Memory B cell (primary cell): ENCODE data around the gene PHF21A.

Experiments
- ATAC-seq: fragments of 150-1000 bp; cut with Tn5 transposase; 2 replicates; pipeline ENCODE4 v1.10.0; 2021; ENCODE audit warnings: low read depth, mild to moderate bottlenecking, moderate library complexity
- DNase-seq, 2 donors: peaks; one replicate each; pipeline ENCODE4 v3.0.0; 2022; ENCODE audit warnings: low spot score in 2 of 2
- H3K27ac Mint-ChIP-seq: one replicate; pipeline ENCODE4 v1.8.0; 2022; ENCODE audit warnings: mild to moderate bottlenecking, moderate library complexity, mixed read lengths
- H3K27me3 Mint-ChIP-seq: one replicate; pipeline ENCODE4 v1.8.0; 2022; ENCODE audit warnings: mixed read lengths
- H3K36me3 Mint-ChIP-seq: one replicate; pipeline ENCODE4 v1.8.0; 2022; ENCODE audit warnings: mild to moderate bottlenecking, mixed read lengths
- H3K4me1 Mint-ChIP-seq: one replicate; pipeline ENCODE4 v1.8.0; 2022; ENCODE audit warnings: mixed read lengths
- H3K4me3 Mint-ChIP-seq: one replicate; pipeline ENCODE4 v1.8.0; 2022; ENCODE audit warnings: mild to moderate bottlenecking, moderate library complexity, mixed read lengths
- H3K9me3 Mint-ChIP-seq: one replicate; pipeline ENCODE4 v1.8.0; 2022; ENCODE audit warnings: mixed read lengths

PHF21A gene

DNA sequence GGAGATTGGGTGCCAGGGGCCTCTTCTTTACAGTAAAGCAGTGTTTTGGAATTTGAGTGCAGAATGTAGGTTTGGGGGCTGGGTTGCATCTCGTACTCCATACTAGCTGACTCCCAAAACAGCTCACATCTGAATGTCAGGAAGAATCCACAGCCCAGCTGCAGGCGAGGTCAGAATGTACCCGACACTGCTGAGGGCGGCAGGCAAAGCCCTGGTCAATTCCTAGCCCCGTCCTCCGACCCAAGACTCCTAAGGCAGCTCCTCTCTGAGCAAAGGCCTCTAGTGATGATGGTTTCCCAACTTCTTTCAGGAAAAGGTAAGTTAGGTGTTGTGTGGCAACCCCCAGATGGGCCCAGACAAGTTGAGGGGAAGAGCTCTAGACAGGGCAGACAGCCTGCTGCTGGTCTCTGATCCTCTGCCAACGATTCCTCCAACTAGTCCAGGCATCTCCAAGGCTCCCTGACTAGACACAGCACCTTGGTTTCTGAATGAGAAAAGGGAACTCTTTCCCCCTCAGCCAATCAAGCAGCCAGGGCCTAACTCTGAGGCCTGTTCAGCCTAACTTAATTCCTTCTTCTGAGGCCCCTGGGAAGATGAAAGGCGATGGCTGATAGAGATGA is 190.2 kb downstream of the PHF21A start:
- Mint-ChIP-seq H3K4me3 (peak overlapping the region; percentile 86), H3K9me3 (no peaks in the 10 kb centered on the region), H3K36me3 (peaks cover 12% of the 10 kb centered on the region)

DNA sequence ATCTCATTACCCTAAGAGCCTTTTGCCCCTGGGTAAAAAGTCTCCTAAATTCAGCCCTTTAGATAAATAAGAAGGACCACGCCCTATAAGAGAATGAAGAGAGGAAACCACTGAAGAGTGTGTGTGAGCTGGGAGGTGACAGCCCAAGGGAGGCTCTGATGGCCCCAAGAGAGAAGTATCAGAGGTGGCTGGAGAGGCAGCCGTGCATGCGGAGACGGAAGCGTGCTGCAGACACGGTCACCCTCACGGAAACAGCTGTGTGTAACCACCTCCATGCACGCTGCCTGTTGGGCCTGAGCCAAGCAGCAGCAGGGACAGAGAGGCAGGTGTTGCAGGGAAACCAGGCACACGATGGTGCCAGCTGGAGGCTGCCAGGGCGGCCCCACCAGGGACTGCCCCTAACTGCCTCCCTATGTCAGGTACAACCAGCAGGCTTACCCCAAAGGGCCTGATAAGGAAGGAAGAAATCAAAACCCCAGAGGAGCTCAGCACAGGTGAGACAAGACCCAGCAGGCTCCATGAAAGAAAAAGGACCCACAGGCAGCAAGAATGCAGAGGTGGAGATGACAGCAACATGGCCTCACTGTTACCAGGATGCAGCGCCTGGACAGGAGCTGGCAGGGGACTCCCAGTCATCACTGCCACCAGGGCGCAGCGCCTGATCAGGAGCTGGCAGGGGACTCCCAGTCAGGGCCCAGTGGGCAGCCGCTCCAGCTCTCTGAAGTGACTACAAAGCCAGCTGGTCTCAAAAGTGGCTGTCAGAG is 191.0 kb downstream of the PHF21A start:
- Mint-ChIP-seq H3K9me3 (no peaks in the 10 kb centered on the region), H3K27ac (peak overlapping the region; percentile 95), H3K4me3 (peak overlapping the region; percentile 86), H3K27me3 (no peaks in the 10 kb centered on the region), H3K4me1 (peaks cover 54% of the 10 kb centered on the region), H3K36me3 (peaks cover 12% of the 10 kb centered on the region)
- peak; percentile 80 to 84 for DNase-seq
- peak; percentile 88 for ATAC-seq

More for the DNA sequence above, 190.2 kb downstream of the PHF21A start:
- peaks cover 60% of the 10 kb centered on the region for H3K4me1 Mint-ChIP-seq
- DNase-seq, result no peak
- H3K27ac Mint-ChIP-seq, result peak overlapping the region; percentile 95
- ATAC-seq, result no peak
- H3K27me3 Mint-ChIP-seq, result no peaks in the 10 kb centered on the region

DNA sequence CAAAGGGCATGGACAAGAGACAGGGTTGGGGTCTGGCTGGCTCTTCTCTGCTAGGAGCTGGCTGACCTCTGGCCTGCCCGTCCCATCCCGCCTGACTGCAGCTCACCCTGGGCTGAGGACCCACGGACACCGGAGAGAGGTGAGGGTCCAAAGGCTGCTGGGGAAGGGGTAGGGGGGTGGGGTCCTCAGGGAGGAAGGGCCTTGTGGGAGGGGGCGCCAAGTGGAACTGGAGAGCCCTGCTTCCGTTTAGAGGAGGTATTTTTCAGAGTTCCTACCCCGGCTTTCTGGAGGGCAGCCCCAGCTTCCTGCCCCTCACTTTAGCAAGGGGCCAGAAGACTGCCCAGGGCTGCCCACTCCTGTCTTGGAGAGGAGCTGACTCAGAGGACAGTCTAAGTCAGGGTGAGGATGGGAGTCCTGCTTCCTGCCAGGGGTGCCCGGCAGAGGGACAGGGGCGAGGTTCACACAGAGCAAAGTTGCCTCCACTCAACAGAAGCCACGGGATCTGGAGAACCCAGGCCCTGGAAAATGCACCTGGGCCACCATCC is 191.7 kb downstream of the PHF21A start:
- H3K9me3 Mint-ChIP-seq, result no peaks in the 10 kb centered on the region
- no peaks in the 10 kb centered on the region for H3K27me3 Mint-ChIP-seq
- no peak for ATAC-seq
- peak overlapping the region; percentile 95 for H3K27ac Mint-ChIP-seq
- H3K36me3 Mint-ChIP-seq, result peaks cover 15% of the 10 kb centered on the region
- peaks cover 54% of the 10 kb centered on the region for H3K4me1 Mint-ChIP-seq
- H3K4me3 Mint-ChIP-seq, result peak overlapping the region; percentile 86
- DNase-seq, result no peak

DNA sequence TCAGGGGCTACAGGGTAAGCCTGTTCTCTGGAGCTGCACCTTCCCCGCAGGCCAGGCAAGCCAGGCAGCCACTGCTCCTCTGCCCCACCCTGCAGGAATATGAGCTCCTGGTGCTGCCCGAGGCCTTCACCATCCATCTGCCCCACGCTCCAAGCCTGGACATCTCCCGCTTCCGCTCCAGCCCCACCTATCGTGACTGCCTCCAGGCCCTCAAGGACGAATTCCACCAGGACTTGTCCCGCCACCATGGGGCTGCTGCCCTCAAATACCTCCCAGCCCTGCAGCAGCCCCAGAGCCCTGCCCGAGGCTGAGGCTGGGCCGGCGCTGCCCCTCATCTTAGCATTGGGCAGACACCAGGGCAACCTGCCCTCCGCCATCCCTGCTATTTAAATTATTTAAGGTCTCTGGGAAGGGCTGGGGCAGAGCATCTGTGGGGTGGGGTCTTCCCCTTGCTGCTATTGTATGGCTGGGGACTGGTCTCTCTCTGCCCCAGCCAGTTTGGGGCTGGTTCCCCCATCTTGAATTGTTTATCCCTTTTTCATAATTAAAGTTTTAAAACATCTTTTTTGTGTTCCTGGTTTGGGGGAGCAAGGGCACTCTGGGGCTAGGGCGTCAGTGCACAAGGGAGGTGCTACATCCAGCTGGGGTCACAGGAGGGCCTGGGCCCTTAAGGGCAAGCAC is 192.6 kb downstream of the PHF21A start:
- Mint-ChIP-seq H3K4me1 (peaks cover 55% of the 10 kb centered on the region), H3K4me3 (peak overlapping the region; percentile 28), H3K27me3 (no peaks in the 10 kb centered on the region), H3K27ac (peak overlapping the region; percentile 95), H3K36me3 (peaks cover 19% of the 10 kb centered on the region), H3K9me3 (no peaks in the 10 kb centered on the region)
- DNase-seq (no peak), ATAC-seq (no peak)

DNA sequence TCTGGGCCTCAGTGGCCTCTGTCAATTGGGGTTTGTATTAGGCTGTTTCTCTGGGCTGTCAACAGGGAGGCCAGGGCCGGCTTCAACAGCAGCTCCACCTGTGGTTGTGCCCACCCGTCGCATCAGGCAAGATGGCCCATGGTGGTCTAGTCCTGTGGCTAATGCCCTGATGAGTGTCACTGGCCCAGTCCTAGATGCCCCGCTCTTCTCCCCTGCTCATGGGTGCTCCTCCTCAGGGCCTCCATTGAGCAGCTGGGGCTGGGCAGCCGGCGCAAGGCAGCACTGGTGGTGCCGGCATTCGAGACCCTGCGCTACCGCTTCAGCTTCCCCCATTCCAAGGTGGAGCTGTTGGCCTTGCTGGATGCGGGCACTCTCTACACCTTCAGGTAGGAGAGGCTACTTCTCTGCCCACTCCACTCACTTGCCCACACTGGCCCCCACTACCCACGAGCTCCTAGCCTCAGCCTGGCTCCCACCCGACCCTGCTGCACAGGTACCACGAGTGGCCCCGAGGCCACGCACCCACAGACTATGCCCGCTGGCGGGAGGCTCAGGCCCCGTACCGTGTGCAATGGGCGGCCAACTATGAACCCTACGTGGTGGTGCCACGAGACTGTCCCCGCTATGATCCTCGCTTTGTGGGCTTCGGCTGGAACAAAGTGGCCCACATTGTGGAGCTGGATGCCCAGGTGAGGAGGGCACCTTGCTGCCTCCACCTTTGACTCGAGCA is 193.4 kb downstream of the PHF21A start:
- Mint-ChIP-seq H3K4me3 (no peak overlapping the region), H3K36me3 (peaks cover 21% of the 10 kb centered on the region), H3K9me3 (no peaks in the 10 kb centered on the region), H3K27ac (peak overlapping the region; percentile 9), H3K27me3 (no peaks in the 10 kb centered on the region), H3K4me1 (peaks cover 50% of the 10 kb centered on the region)
- ATAC-seq, result no peak
- DNase-seq, result no peak

DNA sequence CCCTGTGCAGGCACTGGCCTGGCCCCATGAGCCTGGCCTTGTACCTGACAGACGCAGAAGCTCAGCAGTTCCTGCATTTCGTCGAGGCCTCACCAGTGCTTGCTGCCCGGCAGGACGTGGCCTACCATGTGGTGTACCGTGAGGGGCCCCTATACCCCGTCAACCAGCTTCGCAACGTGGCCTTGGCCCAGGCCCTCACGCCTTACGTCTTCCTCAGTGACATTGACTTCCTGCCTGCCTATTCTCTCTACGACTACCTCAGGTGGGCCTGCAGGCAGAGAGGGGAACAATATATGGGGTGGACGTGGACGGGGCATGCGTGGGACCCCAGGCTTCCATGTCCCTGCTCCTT is 193.9 kb downstream of the PHF21A start:
- H3K9me3 Mint-ChIP-seq, result no peaks in the 10 kb centered on the region
- peaks cover 47% of the 10 kb centered on the region for H3K4me1 Mint-ChIP-seq
- no peak overlapping the region for H3K4me3 Mint-ChIP-seq
- DNase-seq (no peak), ATAC-seq (no peak)
- no peaks in the 10 kb centered on the region for H3K27me3 Mint-ChIP-seq
- H3K36me3 Mint-ChIP-seq, result peaks cover 21% of the 10 kb centered on the region
- peak overlapping the region; percentile 9 for H3K27ac Mint-ChIP-seq

DNA sequence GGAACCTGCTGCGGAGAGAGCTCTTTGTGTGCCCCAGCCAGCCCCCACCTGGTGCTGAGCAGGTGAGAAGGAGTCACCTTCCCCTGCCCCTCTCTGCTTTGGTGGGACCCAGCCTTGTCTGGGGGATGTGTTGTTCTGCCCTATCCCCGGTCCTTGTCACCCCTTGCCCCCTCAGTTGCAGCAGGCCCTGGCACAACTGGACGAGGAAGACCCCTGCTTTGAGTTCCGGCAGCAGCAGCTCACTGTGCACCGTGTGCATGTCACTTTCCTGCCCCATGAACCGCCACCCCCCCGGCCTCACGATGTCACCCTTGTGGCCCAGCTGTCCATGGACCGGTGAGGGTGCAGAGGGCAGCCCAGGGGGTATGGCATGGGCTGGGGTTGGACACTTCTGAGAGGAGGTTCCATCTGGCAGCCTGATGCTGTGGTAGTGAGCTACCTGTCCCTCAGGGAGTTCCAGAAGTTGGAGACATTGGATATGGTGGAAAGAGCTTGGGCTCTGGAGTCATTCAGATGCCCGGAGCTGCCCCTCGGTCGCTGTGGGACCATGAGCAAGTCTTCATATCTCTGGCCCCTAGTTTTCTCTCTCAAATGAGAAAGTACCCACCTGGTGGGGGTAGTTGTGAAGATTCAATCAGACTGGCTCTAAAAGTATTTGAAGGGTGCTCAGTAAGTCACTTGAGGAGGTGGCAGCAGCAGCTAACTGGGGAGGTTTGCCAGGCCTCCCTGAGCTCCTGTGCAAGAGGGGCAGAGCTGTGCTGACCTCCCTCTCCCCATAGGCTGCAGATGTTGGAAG is 194.5 kb downstream of the PHF21A start:
- ATAC-seq (no peak), DNase-seq (peak in 1 of 2 donors; percentile 9)
- Mint-ChIP-seq H3K27ac (peak overlapping the region; percentile 9), H3K9me3 (no peaks in the 10 kb centered on the region), H3K36me3 (peaks cover 21% of the 10 kb centered on the region), H3K4me1 (peaks cover 41% of the 10 kb centered on the region), H3K4me3 (no peak overlapping the region), H3K27me3 (no peaks in the 10 kb centered on the region)

DNA sequence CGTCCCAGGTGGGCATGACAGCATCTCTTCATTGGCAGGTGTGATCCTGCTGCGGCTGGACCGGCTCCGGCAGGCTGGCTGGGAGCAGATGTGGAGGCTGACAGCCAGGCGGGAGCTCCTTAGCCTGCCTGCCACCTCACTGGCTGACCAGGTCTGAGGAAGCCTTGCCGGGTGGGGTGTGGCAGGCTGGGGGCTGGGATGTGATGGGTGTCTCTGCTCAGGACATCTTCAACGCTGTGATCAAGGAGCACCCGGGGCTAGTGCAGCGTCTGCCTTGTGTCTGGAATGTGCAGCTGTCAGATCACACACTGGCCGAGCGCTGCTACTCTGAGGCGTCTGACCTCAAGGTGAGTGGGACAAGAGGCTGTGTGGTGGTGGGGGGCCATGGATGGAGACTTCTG is 195.3 kb downstream of the PHF21A start:
- ATAC-seq (no peak), DNase-seq (no peak)
- Mint-ChIP-seq H3K27ac (no peak overlapping the region), H3K4me3 (no peak overlapping the region), H3K4me1 (peaks cover 38% of the 10 kb centered on the region), H3K36me3 (peaks cover 18% of the 10 kb centered on the region), H3K27me3 (no peaks in the 10 kb centered on the region), H3K9me3 (no peaks in the 10 kb centered on the region)

DNA sequence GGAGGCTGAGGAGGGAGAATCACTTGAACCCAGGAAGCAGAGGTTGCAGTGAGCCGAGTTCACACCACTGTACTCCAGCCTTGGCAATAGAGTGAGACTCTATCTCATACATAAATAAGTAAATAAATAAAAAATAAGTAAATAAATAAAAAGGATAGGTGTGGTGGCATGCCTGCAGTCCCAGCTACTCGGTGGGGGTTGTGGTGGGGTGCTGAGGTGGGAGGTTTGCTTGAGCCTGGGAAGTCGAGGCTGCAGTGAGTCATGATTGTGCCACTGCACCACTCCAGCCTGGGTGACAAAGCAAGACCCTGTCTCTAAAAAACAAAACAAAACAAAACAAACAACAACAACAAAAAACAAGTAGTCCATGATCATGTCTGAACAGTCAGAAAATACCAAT is 195.7 kb downstream of the PHF21A start:
- Mint-ChIP-seq H3K4me3 (no peak overlapping the region), H3K27me3 (no peaks in the 10 kb centered on the region), H3K27ac (no peak overlapping the region), H3K9me3 (no peaks in the 10 kb centered on the region), H3K36me3 (peaks cover 18% of the 10 kb centered on the region), H3K4me1 (peaks cover 36% of the 10 kb centered on the region)
- no peak for DNase-seq
- no peak for ATAC-seq

DNA sequence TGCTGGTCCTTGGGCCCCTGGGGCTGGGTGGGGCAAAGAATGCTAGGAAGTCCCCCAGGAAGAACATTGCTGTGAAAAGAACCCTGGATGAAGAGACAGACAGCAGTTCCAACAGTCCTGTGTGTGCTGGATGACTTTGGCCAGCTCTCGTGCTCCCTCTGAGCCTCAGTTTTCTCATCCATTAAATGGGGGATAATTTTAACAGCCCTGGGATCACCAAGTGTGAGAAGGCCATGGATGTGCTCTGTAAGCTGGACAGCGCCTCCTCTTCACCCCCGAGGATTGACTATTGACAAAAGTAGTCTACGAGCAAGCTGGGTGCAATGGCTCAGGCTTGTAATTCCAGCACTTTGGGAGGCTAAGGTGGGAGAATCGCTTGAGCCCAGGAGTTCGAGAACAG is 196.3 kb downstream of the PHF21A start:
- H3K27me3 Mint-ChIP-seq, result no peaks in the 10 kb centered on the region
- ATAC-seq (no peak), DNase-seq (no peak)
- peaks cover 18% of the 10 kb centered on the region for H3K36me3 Mint-ChIP-seq
- no peaks in the 10 kb centered on the region for H3K9me3 Mint-ChIP-seq
- peaks cover 36% of the 10 kb centered on the region for H3K4me1 Mint-ChIP-seq
- H3K27ac Mint-ChIP-seq, result peak overlapping the region; percentile 82
- H3K4me3 Mint-ChIP-seq, result peak overlapping the region; percentile 79

DNA sequence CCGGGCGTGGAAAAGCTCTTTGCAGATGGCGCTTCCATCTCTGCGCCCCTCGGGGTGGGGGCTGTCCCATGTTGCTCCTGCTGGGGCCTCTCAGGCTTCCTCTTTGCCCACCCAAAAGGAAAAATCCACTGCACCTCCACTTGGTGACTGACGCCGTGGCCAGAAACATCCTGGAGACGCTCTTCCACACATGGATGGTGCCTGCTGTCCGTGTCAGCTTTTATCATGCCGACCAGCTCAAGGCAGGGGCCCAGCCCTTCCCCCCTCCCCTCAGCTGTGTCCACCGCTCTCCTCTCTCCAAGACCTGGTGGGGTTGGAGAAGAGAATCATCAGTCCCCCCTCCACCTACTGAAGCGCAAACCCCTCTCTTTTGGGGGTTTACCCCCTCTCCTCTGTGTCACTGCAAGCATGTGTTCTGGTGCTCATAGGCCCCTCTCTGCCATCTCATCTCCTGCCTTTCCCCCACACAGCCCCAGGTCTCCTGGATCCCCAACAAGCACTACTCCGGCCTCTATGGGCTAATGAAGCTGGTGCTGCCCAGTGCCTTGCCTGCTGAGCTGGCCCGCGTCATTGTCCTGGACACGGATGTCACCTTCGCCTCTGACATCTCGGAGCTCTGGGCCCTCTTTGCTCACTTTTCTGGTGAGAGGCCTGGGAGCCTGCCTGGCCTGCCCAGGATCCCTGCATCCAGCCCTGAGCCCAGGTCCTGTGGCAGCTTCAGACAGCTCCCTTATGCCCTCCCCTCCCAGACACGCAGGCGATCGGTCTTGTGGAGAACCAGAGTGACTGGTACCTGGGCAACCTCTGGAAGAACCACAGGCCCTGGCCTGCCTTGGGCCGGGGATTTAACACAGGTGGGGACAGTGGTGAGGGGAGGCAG is 197.0 kb downstream of the PHF21A start:
- no peaks in the 10 kb centered on the region for H3K9me3 Mint-ChIP-seq
- peak overlapping the region; percentile 79 for H3K4me3 Mint-ChIP-seq
- DNase-seq (peak in 1 of 2 donors; percentile 8), ATAC-seq (no peak)
- H3K27me3 Mint-ChIP-seq, result no peaks in the 10 kb centered on the region
- H3K4me1 Mint-ChIP-seq, result peaks cover 42% of the 10 kb centered on the region
- peaks cover 18% of the 10 kb centered on the region for H3K36me3 Mint-ChIP-seq
- peak overlapping the region; percentile 82 for H3K27ac Mint-ChIP-seq

DNA sequence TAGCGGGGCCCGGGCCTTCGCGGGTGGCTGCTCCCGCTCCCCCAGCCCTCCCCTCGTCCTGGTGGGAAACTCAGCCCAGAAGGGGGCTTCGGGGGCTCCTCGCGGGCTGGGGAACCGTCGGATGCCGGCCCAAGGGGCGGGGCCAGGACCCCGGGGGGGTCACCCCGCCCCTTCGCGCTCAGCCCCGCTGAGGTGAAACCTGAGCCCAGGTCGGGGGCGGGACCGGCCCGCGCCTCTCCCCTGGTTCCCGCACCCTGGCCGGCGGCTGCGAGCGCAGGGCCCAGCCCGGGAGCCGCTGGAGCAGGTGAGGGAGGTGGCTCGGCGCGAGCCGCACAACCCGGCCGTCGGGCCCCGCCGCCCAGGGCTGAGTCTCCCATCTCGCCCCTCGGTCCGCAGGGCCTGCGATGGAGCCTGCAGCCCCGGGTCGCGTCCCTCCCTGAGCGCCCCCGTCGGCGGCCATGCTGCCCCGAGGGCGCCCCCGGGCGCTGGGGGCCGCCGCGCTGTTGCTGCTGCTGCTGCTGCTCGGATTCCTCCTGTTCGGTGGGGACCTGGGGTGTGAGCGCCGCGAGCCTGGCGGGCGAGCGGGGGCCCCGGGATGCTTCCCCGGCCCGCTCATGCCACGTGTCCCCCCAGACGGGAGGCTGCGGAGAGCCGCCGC is 198.7 kb downstream of the PHF21A start, which contains the start of gene LARGE2:
LARGE2 (plus strand) TSS at position 232 of the 658 bp plus-strand sequence; CDS start at position 459, 227 bp downstream.
- peaks cover 42% of the 10 kb centered on the region for H3K4me1 Mint-ChIP-seq
- DNase-seq (peak in 1 of 2 donors; percentile 54), ATAC-seq (peak; percentile 11)
- peak within 1 kb of the TSS; percentile 83 for H3K27ac Mint-ChIP-seq
- peak within 1 kb of the TSS; percentile 96 for H3K4me3 Mint-ChIP-seq
- no peaks in the 10 kb centered on the region for H3K27me3 Mint-ChIP-seq
- H3K36me3 Mint-ChIP-seq, result peaks cover 11% of the 10 kb centered on the region
- H3K9me3 Mint-ChIP-seq, result no peaks in the 10 kb centered on the region
